OCI-LY7 (cell line): ENCODE measurements around the gene TNPO2.

Experiments used
- CTCF ChIP-seq: fragments of 200-600 bp; sonication (generic); conservative IDR thresholded peaks from 2 replicates; pipeline ENCODE4 v1.5.1; 2014; ENCODE audit warnings: mild to moderate bottlenecking, antibody characterized with exemption, low read length, moderate library complexity, mixed read lengths
- EZH2phosphoT487 ChIP-seq: fragments of 200-600 bp; sonication (generic); IDR thresholded peaks from 2 replicates; pipeline ENCODE4 v1.6.1; 2018; ENCODE audit warnings: low read depth, borderline replicate concordance, mild to moderate bottlenecking, mixed run types, antibody characterized with exemption, low read length, moderate library complexity, mixed read lengths

- TF ChIP-seq CTCF: no peak
- no peak for TF ChIP-seq EZH2phosphoT487
These were observed 30.9 kb upstream of the TNPO2 start for GRCh38 chr19:12754465-12755196.
